Measurements from ENCODE around the gene STING1.
"Not testable (repeated sequence)": the region's sequence is repeated elsewhere in the genome, so short reads cannot be mapped to it uniquely, and the experiment has no call there.

The STING1 gene

DNA sequence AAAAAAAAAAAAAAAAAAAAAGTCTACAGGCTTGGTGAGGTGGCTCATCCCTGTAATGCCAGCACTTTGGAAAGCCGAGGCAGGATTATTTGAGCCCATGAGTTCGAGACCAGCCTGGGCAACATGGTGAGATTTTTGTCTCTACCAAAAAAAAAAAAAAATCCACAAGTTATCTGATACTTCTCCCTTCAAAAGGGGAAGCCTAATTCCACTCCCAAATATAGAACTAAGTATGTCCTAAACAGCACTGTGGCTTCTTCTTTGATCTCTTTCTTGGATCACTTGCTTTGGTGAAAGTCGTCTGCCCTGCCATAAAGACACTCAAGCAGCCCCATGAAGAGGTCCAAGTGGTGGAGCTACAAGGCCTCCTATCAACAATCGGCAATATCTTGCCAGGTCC, 18.8 kb upstream of the STING1 start:
- no peak for DNase-seq

DNA sequence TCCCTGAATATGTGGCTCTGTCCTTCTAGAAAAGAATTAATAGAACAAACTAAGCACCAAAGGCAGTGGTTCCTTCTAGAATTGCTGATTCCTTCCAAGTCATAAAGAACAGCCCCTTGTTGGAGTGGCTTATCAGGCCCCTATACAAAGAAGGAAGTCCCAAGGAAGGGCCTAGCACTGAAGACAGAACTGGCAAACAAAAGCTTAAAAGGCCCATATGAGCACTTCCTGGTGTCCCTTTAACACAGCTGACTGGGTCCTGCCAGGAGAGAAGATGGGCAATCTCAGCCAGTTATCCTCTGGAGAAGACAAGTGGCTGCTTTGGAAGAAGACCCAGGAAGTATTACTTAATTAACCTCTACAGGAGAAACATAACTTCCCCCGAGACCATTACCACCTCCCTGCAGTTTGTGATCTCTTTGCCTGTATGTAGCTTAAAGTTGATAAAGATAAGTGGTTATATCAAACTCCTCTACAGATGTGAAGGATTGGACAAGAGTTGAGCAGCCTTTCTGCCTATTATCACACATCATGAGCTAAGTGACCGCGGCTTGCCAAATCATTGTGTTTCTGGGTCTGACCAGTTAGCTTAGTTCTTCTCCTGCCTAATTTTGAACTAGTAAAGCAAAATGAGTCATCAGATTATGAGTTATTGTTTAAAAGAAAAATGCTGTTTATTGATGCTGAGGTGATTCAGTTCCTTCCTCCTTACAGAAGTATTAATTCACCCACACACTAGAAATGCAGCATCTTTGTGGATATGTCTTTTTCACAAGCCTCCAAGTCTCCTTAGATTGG, 13.3 kb upstream of the STING1 start:
- no peak for DNase-seq

DNA sequence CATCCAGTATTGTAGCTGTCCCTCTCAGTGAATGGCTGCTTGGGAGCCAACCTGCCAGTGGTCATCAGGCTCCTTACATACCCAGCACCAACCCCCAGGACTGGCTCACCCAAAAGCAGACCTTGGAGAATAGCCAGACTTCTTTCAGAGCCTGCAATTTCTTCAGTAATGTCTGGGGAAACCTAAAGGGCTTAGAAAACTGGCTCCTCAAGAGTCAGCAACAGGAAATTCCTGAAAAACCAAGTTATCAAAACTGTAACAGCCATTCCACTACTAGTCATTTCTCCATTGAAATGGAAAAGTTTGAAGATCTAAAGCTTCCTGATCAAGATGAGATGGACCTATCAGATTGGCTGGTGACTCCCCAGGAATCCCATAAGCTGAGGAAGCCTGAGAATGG, 12.3 kb upstream of the STING1 start:
- no peak for DNase-seq

DNA sequence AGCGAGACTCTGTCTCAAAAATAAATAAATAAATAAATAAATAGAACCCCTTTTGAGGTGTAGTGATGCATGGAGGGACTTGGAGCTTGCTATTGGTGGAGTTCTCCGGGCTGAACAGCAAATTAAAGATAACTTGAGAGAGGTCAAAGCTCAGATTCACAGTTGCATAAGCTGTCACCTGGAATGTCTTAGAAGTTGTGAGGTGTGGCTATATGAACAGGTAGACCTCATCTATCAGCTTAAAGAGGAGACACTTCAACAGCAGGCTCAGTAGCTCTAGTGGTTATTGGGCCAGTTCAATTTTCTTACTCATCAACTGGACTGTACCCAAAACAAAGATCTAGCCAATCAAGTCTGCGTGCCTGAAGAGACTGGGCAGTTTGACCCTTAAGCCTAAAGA, 11.7 kb upstream of the STING1 start:
- no peak for DNase-seq

DNA sequence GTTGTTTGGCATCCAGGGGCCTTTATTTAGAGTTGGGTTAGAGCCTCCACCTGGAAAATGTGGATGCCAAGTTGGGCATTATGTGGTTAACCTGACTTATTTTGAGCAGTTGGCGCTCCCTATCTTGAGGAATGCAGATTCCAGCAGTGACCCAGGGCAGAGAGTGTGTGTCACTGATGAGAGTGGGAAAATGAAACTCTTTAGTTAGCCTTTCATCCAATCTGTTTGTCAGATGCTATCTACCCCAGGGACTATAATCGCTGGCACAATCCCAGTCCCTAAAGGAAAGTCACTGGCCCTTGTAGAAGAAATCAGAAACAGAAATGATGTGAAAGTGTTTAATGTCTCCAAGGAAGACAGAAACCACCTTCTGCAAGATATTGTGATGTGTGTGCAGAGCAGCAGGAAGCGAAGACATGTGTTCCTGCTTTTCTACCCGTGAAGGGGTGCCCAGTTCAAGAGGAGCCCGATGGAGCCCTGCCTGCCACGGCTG, 10.2 kb upstream of the STING1 start:
- DNase-seq = no peak

DNA sequence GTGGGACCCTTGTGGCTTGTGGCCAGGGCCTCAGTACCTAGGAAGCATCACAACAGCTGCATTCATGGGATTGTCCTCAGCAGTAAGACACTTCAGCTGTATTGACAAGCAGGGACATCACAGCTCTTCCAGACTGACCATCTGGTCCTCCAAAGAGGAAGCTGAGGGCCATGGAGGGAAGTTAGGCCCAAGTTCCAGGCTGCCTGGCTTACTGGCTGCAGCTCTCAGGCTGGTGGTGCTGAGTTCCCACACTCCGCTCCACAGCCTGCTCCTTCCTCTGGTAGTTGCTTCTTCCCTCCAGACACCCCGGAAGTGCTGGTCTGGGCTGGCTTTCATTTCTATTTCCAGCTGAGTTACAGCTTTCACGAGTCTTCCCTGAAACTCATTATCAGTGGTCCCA, 5.7 kb upstream of the STING1 start:
- DNase-seq = no peak

DNA sequence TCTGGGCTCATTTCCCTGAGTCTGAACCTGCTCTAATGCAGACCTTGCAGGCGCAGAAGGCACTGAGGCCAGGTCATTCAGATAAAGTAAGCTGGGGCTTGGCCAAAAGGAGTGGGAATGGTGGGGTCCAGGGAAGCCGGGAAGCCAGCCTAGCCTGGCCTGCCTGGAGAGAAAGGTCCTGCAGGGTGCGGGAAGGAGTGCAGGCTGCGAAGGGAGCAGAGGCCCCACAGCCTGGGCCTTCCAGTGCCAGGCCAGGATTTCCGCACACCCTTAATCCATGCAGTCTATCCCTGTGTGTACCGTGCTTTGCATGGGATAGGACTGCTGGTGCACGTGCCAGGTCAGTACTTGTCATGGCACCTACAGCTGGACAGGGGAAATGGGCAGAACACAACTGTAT, 3.6 kb upstream of the STING1 start:
- DNase-seq = no peak

DNA sequence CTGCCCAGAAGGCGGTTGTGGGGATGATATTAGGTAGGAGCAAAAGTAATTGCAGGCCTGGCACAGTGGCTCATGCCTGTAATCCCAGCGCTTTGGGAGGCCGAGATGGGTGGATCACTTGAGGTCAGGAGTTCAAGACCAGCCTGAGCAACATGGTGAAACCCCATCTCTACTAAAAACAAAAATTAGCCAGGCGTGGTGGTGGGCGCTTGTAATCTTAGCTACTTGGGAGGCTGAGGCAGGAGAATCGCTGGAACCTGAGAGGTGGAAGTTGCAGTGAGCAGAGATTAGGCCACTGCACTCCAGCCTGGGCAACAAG, 291 bp upstream of the STING1 start:
- DNase-seq = not testable (repeated sequence)

DNA sequence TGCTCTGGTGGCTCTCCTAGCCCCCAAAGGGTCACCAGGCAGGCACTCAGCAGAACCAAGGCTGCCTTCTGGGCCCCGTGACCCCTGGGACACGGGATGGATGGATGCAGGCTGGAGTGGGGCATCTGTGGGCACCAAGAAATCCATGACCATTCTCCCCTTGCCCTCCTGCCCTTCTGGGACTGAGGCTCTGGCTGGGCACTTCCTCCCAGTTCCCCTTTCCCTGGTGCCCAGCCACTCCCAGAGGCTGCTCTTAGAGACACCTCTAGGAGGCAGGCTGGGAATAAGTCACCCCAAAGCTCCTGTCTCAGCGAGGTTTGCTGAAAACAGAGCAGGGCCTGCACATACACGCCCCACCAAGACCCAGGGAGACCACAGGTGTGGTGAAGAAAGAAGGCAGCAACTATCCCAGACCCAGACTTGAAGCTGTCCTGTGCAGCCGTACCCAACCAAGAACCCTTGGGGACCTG, 943 bp downstream of the STING1 start:
- no peak for DNase-seq

DNA sequence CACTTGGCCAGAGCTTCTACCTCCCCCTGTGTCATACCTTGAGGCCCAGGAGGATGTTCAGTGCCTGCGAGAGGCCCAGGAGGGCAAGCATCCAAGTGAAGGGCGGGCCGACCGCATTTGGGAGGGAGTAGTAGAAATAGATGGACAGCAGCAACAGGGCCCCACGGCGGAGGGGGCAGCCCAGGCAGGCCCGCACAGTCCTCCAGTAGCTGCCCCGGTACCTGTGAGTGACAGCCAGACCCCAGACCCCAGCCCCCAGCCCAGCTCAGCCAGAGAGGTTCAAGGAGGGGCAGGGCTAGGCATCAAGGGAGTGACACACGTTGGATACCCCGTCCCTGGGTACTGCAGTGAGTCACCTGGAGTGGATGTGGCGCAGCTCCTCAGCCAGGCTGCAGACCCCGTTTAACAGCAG, 1.4 kb downstream of the STING1 start:
- peak; percentile 68 for DNase-seq

DNA sequence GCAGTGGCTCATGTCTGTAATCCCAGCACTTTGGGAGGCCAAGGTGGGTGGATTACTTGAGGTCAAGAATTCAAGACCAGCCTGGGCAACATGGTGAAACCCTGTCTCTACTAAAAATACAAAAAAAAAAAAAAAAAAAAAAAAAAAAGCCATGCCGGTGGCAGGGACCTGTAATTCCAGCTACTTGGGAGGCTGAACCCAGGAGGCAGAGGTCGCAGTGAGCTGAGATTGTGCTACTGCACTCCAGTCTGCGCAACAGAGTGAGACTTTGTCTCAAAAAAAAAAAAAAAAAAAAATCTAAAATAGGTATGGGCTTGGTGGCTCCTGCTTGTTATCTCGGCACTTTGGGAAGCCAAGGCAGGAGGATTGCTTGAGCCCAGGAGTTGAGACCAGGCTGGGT, 2.8 kb downstream of the STING1 start:
- not testable (repeated sequence) for DNase-seq

DNA sequence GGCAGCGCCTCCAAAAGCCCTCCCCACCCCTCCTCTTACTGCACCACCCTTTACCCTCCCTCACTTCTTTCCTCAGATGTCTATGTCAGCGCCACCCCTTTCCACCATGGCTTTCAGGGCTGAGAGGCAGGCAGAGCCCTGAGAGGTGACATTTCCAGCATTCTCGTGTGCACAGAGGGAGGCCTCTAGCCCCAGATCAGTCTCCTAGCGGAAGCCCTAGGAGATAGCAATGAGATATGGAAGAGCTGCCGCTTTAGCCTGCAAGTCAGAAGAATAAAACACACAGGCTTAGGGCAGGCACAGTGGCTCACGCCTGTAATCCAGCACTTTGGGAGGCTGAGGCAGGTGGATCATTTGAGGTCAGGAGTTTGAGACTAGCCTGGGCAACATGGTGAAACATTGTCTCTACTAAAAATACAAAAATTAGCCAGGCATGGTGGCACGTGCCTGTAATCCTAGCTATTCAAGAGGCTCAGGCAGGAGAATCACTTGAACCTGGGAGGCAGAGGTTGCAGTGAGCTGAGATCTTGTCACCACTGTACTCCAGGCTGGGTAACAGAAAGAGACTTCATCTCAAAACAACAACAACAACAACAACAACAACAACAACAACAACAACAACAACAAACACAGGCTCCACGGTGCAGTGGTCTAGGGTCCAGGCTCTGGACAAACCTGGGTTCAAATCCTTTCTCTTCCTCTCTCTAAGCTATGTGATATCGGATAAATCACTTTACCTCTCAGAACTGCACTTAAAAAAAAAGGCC, 3.7 kb downstream of the STING1 start:
- not testable (repeated sequence) for DNase-seq

DNA sequence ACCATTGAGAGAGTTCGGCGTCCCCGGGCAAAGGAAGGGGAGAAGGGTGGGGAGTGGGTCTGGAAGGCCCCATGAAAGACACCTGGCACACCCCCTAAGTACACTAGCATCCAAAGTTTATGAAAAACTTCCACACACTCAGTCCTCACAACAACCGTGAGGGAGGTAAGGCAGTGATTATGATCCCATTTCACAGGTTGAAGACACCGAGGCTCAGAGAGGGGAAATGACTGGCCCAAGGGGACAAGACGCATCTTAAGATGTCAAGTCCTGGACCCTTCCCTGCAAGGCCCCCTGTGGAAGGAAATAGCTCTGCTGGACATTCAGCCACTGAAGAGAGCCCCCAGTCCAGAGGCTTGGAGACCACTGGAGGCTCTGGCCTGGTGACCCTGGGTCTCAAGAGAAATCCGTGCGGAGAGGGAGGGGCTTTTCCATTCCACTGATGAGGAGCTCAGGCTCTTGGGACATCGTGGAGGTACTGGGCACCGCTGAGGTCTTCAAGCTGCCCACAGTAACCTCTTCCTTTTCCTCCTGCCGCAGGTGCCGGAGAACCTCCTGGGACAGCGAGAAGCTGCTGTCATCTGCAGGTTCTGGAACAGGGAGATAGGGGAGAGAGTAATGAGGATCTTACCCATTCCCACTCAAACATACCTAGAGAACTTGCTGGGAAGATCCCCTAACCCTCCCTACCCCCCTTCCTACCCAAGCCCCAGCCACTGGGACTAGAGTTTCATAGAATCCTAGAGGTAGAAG, 6.5 kb downstream of the STING1 start:
- DNase-seq = no peak

DNA sequence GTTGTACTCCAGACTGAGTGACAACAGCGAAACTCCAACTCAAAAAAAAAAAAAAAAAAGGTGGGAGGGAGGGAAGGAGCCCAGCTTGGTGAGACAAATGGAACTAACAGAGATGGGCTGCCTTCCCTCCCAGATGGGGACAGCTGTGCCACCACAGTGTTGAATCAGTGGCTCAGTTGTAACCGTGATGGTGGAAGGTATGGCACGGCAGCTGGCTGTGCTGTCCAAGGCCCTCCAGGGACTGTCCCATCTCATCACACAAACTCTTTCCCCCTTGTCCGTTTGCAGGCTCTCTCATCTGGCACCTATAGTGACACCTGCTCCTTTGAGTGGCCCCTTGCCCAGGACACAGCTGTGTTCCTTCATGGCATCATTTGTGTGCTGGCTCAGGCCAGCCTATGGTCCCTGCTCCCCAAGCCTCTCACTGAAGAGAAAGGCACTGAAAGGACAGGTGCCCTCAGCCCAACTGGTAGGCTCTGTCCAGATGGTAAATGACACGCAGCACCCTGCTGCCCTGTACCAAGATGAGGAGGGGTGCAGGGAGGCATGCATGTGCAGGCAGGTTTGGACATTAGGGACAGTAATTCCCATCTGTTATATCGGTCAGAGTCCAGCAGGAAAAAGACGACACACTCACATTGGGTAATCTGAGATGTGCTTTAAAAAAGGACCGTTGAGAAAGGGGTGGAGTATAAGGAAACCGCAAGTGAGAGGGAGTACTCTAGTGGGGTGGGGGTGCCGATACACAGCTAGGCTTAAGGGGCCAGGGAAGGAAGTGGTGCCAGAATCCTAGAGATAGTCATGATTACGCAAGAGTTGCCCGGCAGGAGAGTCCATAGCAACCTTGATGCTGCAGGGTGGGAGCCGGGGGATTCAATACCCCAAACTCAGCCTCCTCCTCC, 7.4 kb downstream of the STING1 start:
- no peak for DNase-seq

DNA sequence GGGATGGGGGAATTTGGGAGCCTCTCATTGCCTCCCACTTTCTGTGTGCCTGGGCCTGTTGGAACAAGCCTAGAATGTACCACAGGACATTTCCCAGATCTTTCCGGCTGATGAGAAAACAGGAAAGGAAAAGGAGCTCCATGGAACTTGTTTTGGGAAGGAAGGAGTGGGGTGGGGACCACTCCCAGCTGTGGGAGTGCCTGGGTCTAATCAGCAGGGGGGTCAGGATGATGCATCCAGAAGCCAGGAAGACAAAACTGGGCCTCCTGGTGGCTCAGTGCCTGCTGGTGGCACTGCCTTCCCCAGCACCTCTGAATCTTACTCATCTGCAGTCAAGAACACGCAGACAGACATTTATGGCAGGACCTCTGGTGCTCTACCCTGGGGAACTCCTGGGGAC, 9.0 kb downstream of the STING1 start:
- peak; percentile 38 for DNase-seq

DNA sequence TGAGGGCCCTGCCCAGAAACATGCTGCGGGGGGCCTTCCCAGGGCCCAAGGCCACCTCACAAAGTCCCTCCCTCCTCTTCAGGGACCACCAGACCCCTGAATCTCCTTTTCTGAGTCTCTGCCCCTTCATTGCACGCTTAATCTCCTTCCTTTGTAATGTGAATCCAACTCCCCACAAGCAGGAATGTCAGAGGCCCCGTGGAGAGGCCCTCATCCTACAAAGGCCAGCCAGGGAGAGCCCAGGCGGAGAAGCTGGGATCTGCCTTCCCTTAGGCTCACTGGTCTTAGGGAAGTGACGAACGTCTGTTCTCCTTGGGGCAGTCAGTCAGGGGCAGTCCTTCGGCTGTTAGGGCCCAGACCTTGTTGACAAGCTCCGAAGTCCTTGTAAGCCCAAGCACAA, 9.5 kb downstream of the STING1 start:
- DNase-seq = no peak

DNA sequence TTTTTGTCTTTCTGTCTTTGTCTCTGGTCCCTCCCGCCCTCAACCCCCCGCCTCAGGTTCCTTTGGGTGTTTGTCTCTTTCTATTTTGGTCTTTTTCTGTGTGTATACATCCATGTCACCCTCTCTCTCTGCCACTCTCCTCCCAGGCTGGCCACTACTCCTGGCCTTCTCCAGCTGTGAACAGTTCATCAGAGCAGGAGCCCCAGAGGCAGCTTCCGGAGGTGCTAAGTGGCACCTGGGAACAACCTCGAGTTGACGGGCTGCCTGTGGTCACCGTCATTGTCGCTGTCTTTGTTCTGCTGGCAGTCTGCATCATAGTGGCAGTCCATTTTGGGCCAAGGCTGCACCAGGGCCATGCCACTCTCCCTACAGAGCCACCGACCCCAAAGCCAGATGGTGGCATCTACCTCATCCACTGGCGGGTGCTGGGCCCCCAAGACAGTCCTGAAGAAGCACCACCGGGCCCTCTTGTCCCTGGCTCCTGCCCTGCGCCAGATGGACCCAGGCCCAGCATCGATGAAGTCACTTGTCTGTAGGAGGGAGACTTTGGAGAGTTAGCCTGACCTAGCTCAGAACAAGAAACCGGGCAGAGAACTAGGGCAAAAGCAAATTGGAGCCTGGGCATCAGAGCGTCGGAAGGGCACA, 10.1 kb downstream of the STING1 start:
- peak; percentile 34 for DNase-seq

DNA sequence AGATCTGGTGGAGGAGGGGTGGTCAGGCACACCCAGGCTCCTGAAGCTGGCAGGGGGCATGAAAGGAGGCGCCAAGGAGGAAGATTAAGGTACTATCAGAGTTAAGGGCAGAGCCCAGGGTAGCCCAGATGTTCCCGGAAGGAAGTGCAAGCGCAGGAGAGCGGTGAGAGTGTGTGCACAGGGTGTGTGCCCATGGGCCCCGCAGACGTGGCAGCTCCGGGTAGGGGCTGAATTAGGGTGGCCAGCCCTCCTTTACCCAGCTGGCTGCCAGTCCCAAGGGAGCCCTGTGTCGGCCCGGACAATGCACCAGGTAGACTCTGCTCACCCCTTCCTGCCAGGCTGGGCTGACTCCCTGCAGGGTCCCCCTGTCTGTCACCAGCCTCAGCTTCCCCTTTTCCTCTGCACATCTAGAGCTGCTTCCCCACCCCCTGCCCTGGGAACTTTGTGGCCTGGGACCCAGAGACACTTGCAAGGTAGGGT, 11.7 kb downstream of the STING1 start, which contains the start of gene SMIM33:
Gene SMIM33 (plus strand): TSS at position 184 of the 480 bp plus-strand sequence. CDS start 118 bp downstream, at position 302.
- DNase-seq = peak; percentile 59

DNA sequence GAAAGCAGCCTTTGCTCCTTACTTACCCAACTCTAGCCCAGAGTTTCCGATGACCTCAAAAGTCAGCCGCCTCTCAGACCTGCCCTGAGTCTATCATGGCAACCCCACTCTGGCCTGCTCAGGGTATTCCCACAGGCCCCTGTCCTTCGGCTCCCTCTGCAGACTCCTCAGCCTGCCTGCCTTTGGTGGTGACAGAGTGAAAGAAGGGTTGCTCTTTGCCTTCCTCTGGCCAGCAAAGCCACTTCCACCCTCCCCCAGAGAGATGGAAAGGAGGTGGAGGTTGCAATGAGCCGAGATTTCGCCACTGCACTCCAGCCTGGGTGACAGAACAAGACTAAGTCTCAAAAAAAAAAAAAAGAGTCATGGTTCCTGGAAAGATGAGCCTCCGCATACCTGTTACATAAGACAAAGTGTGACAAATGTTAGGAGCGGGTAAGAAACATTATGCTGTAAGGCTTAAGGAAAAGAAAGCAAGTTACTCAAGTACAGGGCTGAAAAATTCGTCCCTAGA, 14.1 kb downstream of the STING1 start:
- no peak for DNase-seq

DNA sequence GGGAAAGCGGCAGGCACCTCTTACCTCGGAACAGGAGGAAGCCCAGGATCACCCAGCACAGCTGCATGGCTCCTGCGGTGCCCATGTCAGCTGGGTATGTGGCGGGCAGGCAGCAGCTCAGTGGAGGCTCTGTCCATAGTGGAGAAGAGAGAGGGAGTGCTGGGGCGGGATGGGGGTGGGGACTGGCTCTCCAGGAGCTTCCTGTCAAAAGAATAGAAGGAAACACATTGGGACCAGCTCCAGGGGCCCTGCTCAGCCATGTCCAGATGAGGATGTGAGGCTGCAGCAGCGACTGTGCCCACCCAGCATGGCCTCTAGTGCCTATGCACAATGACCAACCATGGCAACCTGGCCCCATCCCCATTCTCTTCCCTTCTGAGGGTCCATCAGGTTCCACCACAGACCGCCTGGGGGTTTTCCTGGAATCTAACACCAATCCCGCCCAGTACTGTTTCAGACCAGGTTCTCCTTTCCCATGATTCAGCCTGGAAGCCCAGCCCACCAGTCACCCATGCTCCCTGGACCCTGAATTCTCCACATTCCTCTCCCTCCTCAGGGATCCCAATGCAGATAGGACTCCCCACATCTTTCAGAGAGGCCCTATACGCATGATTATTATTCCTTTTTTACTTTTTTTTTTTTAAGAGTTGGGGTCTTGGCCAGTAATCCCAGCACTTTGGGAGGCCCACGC, 19.8 kb downstream of the STING1 start, which contains the start of gene ECSCR:
Gene ECSCR (minus strand): TSS at position 158 of the 691 bp plus-strand sequence. CDS start 73 bp downstream, at position 85.
- DNase-seq = no peak

DNA sequence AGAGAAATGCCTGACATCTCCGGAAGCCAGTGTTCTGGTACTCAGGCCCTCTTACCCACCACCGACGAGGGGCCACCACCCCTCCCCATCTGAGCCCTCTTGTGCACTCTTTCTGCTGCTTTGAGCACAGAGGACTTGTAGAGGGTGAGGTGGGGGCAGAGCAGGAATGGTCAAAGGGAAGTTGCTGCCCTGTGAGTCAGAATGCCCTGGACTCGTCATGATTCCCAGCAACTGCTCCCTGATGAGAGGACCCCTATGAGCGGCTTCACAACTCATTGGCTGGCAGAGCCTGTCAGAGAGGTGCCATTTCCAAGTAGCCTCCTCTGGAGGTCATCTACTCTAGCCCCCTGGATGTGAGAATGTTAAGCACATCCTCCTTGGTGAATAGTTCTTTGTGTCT, 20.9 kb downstream of the STING1 start:
- DNase-seq = no peak

All from stimulated activated CD4-positive, alpha-beta T cell treated with anti-CD3 and anti-CD28 coated beads, Interleukin-15, amount 100 ng/mL, for 24 hours (primary cell).